SK-N-SH (cell line): ENCODE results near the gene PTPN14.

Experiments
- EZH2phosphoT487 ChIP-seq: fragments of 200-600 bp; sonication (generic); IDR thresholded peaks from 2 replicates; pipeline ENCODE4 v1.6.1; 2017; ENCODE audit warnings: low read depth, mixed run types, mild to moderate bottlenecking, antibody characterized with exemption, moderate library complexity, borderline replicate concordance
- POLR2AphosphoS5 ChIP-seq: IDR thresholded peaks from 2 replicates; pipeline ENCODE4 v1.6.1; 2012; ENCODE audit warnings: low read depth, low read length
- SMC3 ChIP-seq: IDR thresholded peaks from 2 replicates; pipeline ENCODE4 v1.6.1; 2012; ENCODE audit warnings: low read depth, low read length, improper control_type of control experiment
- YY1 ChIP-seq: IDR thresholded peaks from 2 replicates; pipeline ENCODE4 v1.4.0; 2012; ENCODE audit warnings: low read depth, mild to moderate bottlenecking
- TF ChIP-seq, protein P1 (sequence below): fragments of 200-600 bp; sonication (generic); IDR thresholded peaks from 2 replicates; pipeline ENCODE4 v1.6.1; 2017; ENCODE audit warnings: antibody characterized with exemption, mild to moderate bottlenecking, moderate library complexity
- TF ChIP-seq, protein P2 (sequence below): fragments of 150-350 bp; IDR thresholded peaks from 2 replicates; pipeline ENCODE4 v1.6.1; 2017; ENCODE audit warnings: antibody characterized with exemption, low read length, low read depth, borderline replicate concordance

DNA sequence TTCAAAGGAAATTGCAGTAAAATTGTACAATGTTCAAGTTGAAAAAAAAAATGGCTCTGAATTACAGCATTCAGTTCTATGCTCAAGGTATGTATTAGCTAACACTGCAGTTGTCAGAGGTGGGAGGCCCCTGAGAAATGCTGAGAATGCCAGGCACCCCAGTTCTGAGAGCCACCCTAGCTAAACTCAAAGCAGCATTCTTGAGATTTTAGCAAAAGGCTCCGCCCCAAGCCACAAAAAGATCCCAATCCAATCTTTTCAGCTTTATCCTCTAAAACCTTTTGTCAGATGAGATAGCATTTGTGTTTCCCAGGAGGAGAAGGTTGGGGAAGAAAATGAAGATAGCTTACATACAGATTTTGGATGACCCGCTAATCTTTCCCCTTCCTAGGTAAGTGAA is 201.6 kb downstream of the PTPN14 start:
- no peak for TF ChIP-seq EZH2phosphoT487
- TF ChIP-seq SMC3, result no peak
- TF ChIP-seq POLR2AphosphoS5, result no peak
- TF ChIP-seq, protein P1, sequence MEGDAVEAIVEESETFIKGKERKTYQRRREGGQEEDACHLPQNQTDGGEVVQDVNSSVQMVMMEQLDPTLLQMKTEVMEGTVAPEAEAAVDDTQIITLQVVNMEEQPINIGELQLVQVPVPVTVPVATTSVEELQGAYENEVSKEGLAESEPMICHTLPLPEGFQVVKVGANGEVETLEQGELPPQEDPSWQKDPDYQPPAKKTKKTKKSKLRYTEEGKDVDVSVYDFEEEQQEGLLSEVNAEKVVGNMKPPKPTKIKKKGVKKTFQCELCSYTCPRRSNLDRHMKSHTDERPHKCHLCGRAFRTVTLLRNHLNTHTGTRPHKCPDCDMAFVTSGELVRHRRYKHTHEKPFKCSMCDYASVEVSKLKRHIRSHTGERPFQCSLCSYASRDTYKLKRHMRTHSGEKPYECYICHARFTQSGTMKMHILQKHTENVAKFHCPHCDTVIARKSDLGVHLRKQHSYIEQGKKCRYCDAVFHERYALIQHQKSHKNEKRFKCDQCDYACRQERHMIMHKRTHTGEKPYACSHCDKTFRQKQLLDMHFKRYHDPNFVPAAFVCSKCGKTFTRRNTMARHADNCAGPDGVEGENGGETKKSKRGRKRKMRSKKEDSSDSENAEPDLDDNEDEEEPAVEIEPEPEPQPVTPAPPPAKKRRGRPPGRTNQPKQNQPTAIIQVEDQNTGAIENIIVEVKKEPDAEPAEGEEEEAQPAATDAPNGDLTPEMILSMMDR, result no peak
- no peak for TF ChIP-seq YY1
- TF ChIP-seq, protein P2, sequence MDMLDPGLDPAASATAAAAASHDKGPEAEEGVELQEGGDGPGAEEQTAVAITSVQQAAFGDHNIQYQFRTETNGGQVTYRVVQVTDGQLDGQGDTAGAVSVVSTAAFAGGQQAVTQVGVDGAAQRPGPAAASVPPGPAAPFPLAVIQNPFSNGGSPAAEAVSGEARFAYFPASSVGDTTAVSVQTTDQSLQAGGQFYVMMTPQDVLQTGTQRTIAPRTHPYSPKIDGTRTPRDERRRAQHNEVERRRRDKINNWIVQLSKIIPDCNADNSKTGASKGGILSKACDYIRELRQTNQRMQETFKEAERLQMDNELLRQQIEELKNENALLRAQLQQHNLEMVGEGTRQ, result no peak
